Measurements from ENCODE around the gene TAAR8.
A peak's percentile ranks its signal among the peaks of the same experiment; 100 is the strongest.

Gene TAAR8

DNA sequence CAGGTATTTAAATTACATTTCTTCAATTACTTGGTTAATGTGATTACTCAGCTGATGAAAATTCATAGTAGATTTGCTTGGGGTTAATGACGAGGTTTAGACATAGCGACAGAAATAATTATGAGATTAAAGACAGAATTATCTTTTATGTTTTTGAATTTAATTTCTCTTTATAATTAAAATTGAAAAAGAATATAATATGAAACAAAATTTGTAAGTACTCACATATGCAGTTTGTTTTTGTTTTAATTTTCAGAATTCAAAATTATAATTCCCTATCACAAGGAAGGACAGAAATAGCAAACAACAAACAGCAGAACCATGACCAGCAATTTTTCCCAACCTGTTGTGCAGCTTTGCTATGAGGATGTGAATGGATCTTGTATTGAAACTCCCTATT lies at the start of gene TAAR8:
TAAR8 (plus strand) TSS at position 301 of the 400 bp plus-strand sequence; CDS start at position 322, 21 bp downstream.
- no peak within 1 kb of the TSS for H3K4me3 ChIP-seq (ENCODE audit: low read depth, low read length)
- no peak for TF ChIP-seq CTCF (IDR thresholded peaks at IDR 0.05; ENCODE audit: insufficient read depth, low read depth, low read length, missing control alignments)
- DNase-seq (ENCODE audit: low read depth): no peak

GRCh38 chr6:132504757-132505156 lies 47.7 kb upstream of the TAAR8 start:
- TF ChIP-seq CTCF (IDR thresholded peaks at IDR 0.05; ENCODE audit: insufficient read depth, low read depth, low read length, missing control alignments): no peak
- H3K4me3 ChIP-seq (ENCODE audit: low read depth, low read length): no peak overlapping the region
- DNase-seq (ENCODE audit: low read depth): no peak

DNA sequence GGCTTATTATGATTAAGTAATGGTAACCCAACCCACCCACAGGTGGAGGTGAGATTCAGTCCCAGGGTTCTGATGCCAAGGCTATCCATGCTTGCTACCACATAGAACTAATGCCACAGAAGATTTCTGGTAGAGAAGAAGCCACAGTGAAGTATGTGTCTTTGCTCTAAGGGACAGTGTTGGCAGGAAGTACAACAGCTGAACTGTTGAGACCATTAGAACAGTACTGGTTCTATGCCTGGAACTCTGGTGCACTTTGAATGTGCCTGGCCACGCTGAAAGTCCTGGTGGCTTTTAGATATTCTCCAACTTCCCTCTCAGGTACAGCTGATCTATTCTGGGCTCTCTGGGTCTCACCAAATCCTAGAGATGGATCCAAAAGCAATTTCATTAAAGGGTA lies 47.3 kb upstream of the TAAR8 start:
- H3K4me3 ChIP-seq (ENCODE audit: low read depth, low read length): no peak overlapping the region
- TF ChIP-seq CTCF (IDR thresholded peaks at IDR 0.05; ENCODE audit: insufficient read depth, low read depth, low read length, missing control alignments): no peak
- DNase-seq (ENCODE audit: low read depth): no peak

GRCh38 chr6:132506461-132506860 lies 46.0 kb upstream of the TAAR8 start:
- no peak for TF ChIP-seq CTCF (IDR thresholded peaks at IDR 0.05; ENCODE audit: insufficient read depth, low read depth, low read length, missing control alignments)
- DNase-seq (ENCODE audit: low read depth): no peak
- no peak overlapping the region for H3K4me3 ChIP-seq (ENCODE audit: low read depth, low read length)

- no peak for TF ChIP-seq CTCF (IDR thresholded peaks at IDR 0.05; ENCODE audit: insufficient read depth, low read depth, low read length, missing control alignments)
- no peak overlapping the region for H3K4me3 ChIP-seq (ENCODE audit: low read depth, low read length)
- no peak for DNase-seq (ENCODE audit: low read depth)
These were observed 45.3 kb upstream of the TAAR8 start for GRCh38 chr6:132506869-132507808.

- peak overlapping the region; percentile 88 for H3K4me3 ChIP-seq (ENCODE audit: low read depth, low read length)
- peak; percentile 59 for DNase-seq (ENCODE audit: low read depth)
- TF ChIP-seq CTCF (IDR thresholded peaks at IDR 0.05; ENCODE audit: insufficient read depth, low read depth, low read length, missing control alignments): no peak
These were observed 41.2 kb upstream of the TAAR8 start for GRCh38 chr6:132511210-132511830.
